ENCODE measurements around the gene LAMA4.

LAMA4 gene

GRCh38 chr6:112221561-112221960, 32.8 kb downstream of the LAMA4 start:
- no peak for TF ChIP-seq GATA3 (IDR thresholded peaks at IDR 0.05; ENCODE audit: low read depth, low read length)
- no peak for TF ChIP-seq GATA2 (IDR thresholded peaks at IDR 0.05; ENCODE audit: low read depth, low read length)

GRCh38 chr6:112218563-112218962, 35.8 kb downstream of the LAMA4 start:
- no peak for TF ChIP-seq GATA2 (IDR thresholded peaks at IDR 0.05; ENCODE audit: low read depth, low read length)
- no peak for TF ChIP-seq GATA3 (IDR thresholded peaks at IDR 0.05; ENCODE audit: low read depth, low read length)

- TF ChIP-seq GATA2 (IDR thresholded peaks at IDR 0.05; ENCODE audit: low read depth, low read length) (no peak), GATA3 (IDR thresholded peaks at IDR 0.05; ENCODE audit: low read depth, low read length) (no peak)
Observed at GRCh38 chr6:112216662-112217551, 37.5 kb downstream of the LAMA4 start.

- TF ChIP-seq GATA2 (IDR thresholded peaks at IDR 0.05; ENCODE audit: low read depth, low read length), result no peak
- TF ChIP-seq GATA3 (IDR thresholded peaks at IDR 0.05; ENCODE audit: low read depth, low read length), result no peak
Observed at GRCh38 chr6:112215488-112216284, 38.7 kb downstream of the LAMA4 start.

GRCh38 chr6:112214739-112215269, 39.6 kb downstream of the LAMA4 start:
- TF ChIP-seq GATA3 (IDR thresholded peaks at IDR 0.05; ENCODE audit: low read depth, low read length) (no peak), GATA2 (IDR thresholded peaks at IDR 0.05; ENCODE audit: low read depth, low read length) (no peak)

GRCh38 chr6:112210852-112211251, 43.5 kb downstream of the LAMA4 start:
- TF ChIP-seq GATA2 (IDR thresholded peaks at IDR 0.05; ENCODE audit: low read depth, low read length) (no peak), GATA3 (IDR thresholded peaks at IDR 0.05; ENCODE audit: low read depth, low read length) (no peak)

GRCh38 chr6:112209131-112209530, 45.2 kb downstream of the LAMA4 start:
- TF ChIP-seq GATA2 (IDR thresholded peaks at IDR 0.05; ENCODE audit: low read depth, low read length) (no peak), GATA3 (IDR thresholded peaks at IDR 0.05; ENCODE audit: low read depth, low read length) (no peak)

GRCh38 chr6:112207776-112208175, 46.6 kb downstream of the LAMA4 start:
- no peak for TF ChIP-seq GATA3 (IDR thresholded peaks at IDR 0.05; ENCODE audit: low read depth, low read length)
- TF ChIP-seq GATA2 (IDR thresholded peaks at IDR 0.05; ENCODE audit: low read depth, low read length), result no peak

- no peak for TF ChIP-seq GATA3 (IDR thresholded peaks at IDR 0.05; ENCODE audit: low read depth, low read length)
- no peak for TF ChIP-seq GATA2 (IDR thresholded peaks at IDR 0.05; ENCODE audit: low read depth, low read length)
Observed at GRCh38 chr6:112207131-112207530, 47.2 kb downstream of the LAMA4 start.

GRCh38 chr6:112206110-112206458, 48.3 kb downstream of the LAMA4 start:
- TF ChIP-seq GATA2 (IDR thresholded peaks at IDR 0.05; ENCODE audit: low read depth, low read length) (no peak), GATA3 (IDR thresholded peaks at IDR 0.05; ENCODE audit: low read depth, low read length) (no peak)

- TF ChIP-seq GATA3 (IDR thresholded peaks at IDR 0.05; ENCODE audit: low read depth, low read length), result no peak
- TF ChIP-seq GATA2 (IDR thresholded peaks at IDR 0.05; ENCODE audit: low read depth, low read length), result no peak
Observed at GRCh38 chr6:112205427-112206109, 48.8 kb downstream of the LAMA4 start.

- TF ChIP-seq GATA2 (IDR thresholded peaks at IDR 0.05; ENCODE audit: low read depth, low read length) (no peak), GATA3 (IDR thresholded peaks at IDR 0.05; ENCODE audit: low read depth, low read length) (no peak)
Observed at GRCh38 chr6:112204350-112204706, 50.0 kb downstream of the LAMA4 start.

- TF ChIP-seq GATA3 (IDR thresholded peaks at IDR 0.05; ENCODE audit: low read depth, low read length) (no peak), GATA2 (IDR thresholded peaks at IDR 0.05; ENCODE audit: low read depth, low read length) (no peak)
Observed at GRCh38 chr6:112203577-112204349, 50.6 kb downstream of the LAMA4 start.
